Astrocyte (in vitro differentiated cells and primary cell): ENCODE measurements around the gene GCLM.

Source experiments
- EZH2 ChIP-seq: IDR thresholded peaks from 2 replicates; pipeline ENCODE4 v1.6.1; 2012; ENCODE audit warnings: mild to moderate bottlenecking, low read length, inconsistent platforms; ENCODE audit not compliant: insufficient read depth
- TF ChIP-seq, protein P1 (sequence below): IDR thresholded peaks from 2 replicates; pipeline ENCODE4 v1.5.1; 2011; ENCODE audit warnings: low read depth, mild to moderate bottlenecking, inconsistent platforms, low read length, moderate library complexity; ENCODE audit not compliant: insufficient read depth

DNA sequence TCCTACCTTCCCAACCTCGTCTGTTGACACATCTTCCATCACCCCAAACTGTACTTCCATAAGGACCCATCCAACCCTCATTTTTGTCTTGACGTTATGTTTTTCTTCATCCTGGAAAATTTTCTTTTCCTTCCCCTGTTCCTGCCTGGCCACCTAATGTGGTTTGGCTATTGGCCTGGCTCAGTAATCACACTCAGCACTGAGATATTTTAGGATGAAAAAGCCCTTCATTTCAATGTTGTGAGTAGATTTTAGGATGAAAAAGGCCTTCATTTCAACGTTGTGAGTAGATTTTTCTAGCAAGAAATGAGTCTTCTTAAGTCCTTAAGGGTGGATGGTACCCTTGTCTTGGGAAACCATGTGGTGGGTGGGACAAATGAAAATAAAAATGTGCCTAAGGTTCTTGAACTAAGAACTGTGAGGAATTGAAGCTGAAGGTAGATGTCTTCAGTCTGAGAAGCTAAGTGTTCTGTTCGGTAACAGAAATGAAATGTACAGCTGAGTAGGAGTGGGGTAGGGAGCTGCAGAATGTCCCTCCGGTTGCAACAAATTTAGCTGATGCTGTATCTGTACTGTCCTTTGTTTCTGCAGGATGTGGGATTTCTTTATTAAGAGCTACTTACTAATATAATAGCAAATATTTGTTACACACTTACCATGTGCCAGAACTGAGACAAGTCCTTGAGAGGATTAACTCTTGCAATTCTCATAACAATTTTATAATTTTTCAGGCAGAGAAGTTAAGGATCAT lies 66.3 kb downstream of the GCLM start:
- TF ChIP-seq, protein P1, sequence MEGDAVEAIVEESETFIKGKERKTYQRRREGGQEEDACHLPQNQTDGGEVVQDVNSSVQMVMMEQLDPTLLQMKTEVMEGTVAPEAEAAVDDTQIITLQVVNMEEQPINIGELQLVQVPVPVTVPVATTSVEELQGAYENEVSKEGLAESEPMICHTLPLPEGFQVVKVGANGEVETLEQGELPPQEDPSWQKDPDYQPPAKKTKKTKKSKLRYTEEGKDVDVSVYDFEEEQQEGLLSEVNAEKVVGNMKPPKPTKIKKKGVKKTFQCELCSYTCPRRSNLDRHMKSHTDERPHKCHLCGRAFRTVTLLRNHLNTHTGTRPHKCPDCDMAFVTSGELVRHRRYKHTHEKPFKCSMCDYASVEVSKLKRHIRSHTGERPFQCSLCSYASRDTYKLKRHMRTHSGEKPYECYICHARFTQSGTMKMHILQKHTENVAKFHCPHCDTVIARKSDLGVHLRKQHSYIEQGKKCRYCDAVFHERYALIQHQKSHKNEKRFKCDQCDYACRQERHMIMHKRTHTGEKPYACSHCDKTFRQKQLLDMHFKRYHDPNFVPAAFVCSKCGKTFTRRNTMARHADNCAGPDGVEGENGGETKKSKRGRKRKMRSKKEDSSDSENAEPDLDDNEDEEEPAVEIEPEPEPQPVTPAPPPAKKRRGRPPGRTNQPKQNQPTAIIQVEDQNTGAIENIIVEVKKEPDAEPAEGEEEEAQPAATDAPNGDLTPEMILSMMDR: no peak
- no peak for TF ChIP-seq EZH2
